HG03469 (cell line): ENCODE measurements around the gene CFTR.
"Not testable (repeated sequence)": the region's sequence is repeated elsewhere in the genome, so short reads cannot be mapped to it uniquely, and the experiment has no call there.

Experiments used
- ATAC-seq: cut with Tn5 transposase; IDR thresholded peaks from one replicate; pipeline ENCODE4 v1.9.1; 2021; ENCODE audit warnings: mild to moderate bottlenecking, moderate library complexity, moderate number of reproducible peaks; ENCODE audit not compliant: unreplicated experiment

CFTR gene

DNA sequence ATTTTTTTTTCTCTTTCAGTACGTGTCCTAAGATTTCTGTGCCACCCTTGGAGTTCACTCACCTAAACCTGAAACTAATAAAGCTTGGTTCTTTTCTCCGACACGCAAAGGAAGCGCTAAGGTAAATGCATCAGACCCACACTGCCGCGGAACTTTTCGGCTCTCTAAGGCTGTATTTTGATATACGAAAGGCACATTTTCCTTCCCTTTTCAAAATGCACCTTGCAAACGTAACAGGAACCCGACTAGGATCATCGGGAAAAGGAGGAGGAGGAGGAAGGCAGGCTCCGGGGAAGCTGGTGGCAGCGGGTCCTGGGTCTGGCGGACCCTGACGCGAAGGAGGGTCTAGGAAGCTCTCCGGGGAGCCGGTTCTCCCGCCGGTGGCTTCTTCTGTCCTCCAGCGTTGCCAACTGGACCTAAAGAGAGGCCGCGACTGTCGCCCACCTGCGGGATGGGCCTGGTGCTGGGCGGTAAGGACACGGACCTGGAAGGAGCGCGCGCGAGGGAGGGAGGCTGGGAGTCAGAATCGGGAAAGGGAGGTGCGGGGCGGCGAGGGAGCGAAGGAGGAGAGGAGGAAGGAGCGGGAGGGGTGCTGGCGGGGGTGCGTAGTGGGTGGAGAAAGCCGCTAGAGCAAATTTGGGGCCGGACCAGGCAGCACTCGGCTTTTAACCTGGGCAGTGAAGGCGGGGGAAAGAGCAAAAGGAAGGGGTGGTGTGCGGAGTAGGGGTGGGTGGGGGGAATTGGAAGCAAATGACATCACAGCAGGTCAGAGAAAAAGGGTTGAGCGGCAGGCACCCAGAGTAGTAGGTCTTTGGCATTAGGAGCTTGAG lies at the start of gene CFTR:
CFTR (plus strand) TSS at position 801 of the 830 bp plus-strand sequence. CDS start 70 bp downstream, outside the sequence.
- ATAC-seq: no peak

DNA sequence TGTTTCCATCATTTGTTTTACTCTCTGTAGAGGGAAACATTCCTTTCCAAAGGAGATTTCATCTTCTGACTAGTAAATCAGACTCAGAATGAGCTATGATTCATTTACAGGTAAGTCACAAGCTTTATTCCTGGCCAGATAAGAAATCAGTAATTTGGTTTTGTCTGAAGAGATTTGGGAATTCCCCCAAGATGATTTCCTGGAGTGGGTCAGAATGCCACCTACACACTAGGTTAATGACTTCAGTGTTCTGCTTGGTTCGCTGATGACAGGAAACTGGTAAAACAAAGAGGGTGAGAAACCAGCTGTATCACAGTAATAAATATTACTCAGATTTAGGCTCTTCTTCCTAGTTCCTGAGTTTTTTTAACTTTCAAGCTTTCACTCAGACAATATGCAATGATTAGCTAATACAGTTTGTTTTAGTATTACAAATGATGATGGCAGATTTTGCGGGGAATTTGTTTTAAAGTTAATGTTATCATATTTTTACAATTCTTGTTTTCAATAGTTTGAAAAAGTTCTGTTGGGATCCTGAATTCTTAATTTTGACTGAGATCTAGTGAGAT lies 44.3 kb upstream of the CFTR start:
- ATAC-seq: peak; percentile 99

DNA sequence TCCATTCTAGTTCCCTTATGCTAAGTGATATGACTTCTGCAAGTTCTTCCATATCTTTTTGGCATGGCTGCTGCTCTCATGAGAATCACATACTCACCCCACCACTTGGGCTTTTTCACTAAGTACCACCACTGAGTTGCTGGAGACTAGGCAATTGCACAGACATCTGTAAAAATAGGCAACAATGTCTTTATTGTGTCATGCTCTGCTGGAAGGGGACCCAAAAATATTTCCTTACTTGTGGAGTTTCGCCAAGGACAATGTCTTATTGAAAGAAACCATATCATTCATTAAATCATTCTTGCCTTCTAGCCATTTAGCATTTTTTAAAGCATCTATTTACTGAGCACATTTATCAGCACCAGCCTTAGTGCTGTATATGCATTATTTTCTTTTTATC lies 35.2 kb upstream of the CFTR start:
- no peak for ATAC-seq

DNA sequence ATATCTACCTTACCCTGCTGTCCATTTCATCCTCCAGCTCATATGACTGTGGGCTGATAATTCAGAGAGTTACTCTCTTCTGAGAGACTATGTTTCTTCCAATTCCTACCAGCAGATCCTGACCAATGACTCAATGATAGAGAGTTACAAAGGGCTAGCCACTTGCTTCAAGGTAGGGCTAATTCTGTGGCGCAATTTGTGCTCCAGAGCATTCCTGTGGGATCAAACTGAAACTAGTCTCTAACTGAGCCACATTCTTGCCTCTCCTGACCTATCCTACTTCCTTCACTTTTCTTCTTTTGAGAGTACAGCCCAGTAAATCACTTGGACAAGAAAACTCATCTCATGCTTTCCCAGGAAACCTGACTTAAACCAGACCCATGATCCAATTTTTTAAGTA lies 34.6 kb upstream of the CFTR start:
- ATAC-seq: no peak

DNA sequence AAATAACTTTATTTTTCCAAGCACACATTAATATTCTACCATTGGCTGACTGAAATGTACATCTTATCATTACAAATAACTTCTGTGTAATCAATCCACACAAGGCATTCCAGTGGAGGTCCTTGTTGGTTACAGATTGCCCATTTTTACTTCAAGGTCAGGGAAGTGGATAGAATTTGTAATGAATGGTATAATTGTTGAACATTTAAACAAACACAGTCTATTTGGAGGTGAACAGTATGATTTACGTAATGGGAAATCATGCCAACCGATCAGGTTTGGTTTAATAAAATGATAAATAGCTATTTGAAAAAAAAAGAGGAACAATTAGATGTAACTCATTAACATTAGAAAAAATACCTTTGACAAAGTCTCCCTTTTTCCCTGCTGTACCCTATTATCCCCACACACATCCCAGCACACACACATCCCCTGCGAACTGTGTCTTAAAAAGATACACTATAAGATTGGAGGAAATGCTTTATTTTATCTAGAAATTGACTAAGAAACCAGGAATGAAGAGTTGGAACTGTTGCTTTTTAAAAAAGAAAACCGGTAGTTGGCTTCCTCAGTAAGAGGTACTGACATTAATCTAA lies 33.5 kb upstream of the CFTR start:
- no peak for ATAC-seq

DNA sequence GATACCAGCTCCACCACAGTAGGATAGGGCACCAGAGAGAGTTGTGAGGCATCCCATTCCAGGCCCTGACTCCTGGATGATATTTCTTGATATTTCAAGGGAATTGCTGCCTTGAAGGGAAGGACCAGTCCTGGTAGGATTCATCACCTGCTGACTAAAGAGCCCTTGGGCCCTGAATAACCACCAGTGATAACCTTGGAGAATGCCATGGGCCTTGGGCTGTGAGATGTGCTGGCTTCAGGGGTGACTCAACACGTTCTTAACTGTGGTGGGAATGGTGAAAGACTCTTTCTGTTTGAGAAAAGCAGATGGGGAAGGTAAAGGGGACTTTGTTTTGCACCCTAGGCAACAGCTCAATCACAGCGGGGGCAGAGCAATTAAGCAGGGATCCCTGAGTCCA lies 31.2 kb upstream of the CFTR start:
- no peak for ATAC-seq

- no peak for ATAC-seq
Measured at GRCh38 chr7:117458977-117459583, 20.7 kb upstream of the CFTR start.

- ATAC-seq: no peak
Measured at GRCh38 chr7:117459735-117460134, 20.1 kb upstream of the CFTR start.

DNA sequence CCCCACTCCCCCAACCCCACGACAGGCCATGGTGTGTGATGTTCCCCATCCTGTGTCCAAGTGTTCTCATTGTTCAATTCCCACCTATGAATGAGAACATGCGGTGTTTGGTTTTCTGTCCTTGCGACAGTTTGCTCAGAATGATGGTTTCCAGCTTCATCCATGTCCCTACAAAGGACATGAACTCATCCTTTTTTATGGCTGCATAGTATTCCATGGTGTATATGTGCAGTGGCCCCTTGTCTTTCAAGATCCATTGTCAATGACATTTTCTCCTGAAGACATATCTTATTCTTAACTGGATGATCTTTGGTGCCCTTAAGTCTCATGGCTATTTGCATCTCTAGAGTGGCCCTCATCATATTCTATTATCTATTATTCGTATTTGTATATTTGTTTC lies 19.0 kb upstream of the CFTR start:
- not testable (repeated sequence) for ATAC-seq

DNA sequence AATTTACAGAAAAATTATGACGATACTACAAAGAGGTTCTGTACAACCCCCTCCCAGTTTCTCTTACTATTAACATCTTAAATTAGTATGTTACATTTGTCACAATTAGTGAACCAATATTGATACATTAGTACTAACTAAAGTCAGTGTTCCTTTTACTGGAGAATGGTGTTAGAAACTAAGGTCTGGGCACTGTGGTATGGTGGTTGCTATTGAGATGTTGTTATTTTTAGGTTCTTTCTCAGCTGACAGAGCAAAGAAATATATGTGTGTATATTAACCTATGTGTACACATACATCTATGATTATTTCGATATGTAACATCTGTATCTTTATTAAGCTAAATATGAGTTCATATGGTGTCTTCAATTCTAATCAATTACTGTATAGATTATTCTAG lies 11.7 kb upstream of the CFTR start:
- ATAC-seq: no peak

- peak; percentile 73 for ATAC-seq
Measured at GRCh38 chr7:117470777-117471176, 9.0 kb upstream of the CFTR start.

- no peak for ATAC-seq
Measured at GRCh38 chr7:117472335-117472734, 7.5 kb upstream of the CFTR start.

DNA sequence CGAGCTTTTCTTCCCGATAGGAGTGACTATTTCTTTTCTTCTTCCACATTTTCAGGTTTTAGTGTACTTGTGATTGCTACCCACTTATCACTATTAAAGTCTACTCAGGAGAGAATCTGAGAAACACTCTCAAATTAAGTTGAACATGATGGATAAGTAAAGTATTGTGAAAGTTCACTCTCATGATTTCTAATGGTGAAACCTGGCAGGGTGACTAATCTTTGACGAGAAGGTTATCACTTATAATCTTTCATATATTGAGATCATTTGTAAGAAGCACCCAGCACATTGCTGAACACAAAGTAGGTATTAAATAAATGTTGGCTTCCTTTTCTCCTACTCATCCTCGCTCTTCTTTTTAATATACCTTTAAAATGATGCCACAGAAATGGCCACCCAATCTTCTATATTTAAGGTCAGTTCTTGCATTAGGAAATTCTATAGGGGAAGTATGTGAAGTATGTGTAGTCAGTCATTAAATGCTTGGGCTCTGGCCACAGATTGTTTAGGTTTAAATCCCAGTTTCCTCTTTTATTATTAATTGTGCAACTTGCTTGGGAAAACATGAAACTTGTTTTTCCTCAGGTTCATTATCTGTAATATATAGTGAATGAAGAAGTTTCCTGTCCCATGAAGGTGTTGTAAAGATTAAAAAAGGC lies 3.1 kb upstream of the CFTR start:
- no peak for ATAC-seq

DNA sequence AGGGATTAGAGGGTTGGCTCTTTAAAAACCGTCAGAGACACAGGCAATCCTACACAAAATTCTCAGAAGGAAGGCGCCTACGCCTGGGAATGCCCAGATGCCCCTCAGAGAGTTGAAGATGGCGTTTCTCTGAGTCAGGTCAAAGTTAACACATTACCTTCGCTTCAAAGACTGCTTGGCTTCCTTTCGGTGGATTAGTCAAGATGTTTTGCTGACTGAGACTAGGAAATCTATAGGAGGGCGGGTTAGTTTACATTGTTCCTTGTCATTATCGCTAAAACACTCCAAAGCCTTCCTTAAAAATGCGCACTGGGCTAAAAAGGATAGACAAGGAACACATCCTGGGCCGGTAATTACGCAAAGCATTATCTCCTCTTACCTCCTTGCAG lies 995 bp upstream of the CFTR start:
- ATAC-seq: no peak

GRCh38 chr7:117480055-117480362 lies 184 bp downstream of the CFTR start:
- ATAC-seq: no peak

DNA sequence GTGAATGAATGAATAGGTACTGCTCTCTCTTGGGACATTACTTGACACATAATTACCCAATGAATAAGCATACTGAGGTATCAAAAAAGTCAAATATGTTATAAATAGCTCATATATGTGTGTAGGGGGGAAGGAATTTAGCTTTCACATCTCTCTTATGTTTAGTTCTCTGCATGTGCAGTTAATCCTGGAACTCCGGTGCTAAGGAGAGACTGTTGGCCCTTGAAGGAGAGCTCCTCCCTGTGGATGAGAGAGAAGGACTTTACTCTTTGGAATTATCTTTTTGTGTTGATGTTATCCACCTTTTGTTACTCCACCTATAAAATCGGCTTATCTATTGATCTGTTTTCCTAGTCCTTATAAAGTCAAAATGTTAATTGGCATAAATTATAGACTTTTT lies 1.2 kb downstream of the CFTR start:
- no peak for ATAC-seq

GRCh38 chr7:117485118-117485620 lies 5.3 kb downstream of the CFTR start:
- ATAC-seq: no peak

GRCh38 chr7:117489016-117489415 lies 9.2 kb downstream of the CFTR start:
- ATAC-seq: no peak

DNA sequence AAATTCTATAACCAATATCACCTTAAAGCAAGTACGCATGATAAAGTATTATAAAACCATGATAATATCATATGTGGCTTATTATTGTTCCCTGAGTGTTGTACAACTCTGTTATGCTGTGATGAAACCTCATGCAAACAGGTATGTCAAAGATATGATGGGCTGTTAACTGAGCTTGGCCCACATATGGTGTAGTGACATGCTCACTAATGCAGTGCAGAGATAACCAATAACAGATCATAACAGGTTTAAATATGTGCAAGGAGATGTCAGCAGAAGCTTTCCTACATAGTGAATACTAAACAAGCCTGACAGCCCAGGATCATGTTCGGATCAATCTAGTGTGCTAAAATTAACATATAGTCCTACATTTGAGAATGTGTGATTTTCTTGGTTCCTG lies 9.6 kb downstream of the CFTR start:
- ATAC-seq: no peak

- ATAC-seq: no peak
Measured at GRCh38 chr7:117489911-117490310, 10.1 kb downstream of the CFTR start.

- no peak for ATAC-seq
Measured at GRCh38 chr7:117492649-117493048, 12.8 kb downstream of the CFTR start.
